Globus pallidus (tissue), 1 donor: Measurements from ENCODE around the gene RNASEH2B.
A peak's percentile ranks its signal among the peaks of the same experiment; 100 is the strongest.

ENCODE experiments used
- DNase-seq: peaks from one replicate; pipeline ENCODE4 v3.0.0-alpha.2; 2015; ENCODE audit warnings: low spot score

The RNASEH2B gene, protein sequence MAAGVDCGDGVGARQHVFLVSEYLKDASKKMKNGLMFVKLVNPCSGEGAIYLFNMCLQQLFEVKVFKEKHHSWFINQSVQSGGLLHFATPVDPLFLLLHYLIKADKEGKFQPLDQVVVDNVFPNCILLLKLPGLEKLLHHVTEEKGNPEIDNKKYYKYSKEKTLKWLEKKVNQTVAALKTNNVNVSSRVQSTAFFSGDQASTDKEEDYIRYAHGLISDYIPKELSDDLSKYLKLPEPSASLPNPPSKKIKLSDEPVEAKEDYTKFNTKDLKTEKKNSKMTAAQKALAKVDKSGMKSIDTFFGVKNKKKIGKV

DNA sequence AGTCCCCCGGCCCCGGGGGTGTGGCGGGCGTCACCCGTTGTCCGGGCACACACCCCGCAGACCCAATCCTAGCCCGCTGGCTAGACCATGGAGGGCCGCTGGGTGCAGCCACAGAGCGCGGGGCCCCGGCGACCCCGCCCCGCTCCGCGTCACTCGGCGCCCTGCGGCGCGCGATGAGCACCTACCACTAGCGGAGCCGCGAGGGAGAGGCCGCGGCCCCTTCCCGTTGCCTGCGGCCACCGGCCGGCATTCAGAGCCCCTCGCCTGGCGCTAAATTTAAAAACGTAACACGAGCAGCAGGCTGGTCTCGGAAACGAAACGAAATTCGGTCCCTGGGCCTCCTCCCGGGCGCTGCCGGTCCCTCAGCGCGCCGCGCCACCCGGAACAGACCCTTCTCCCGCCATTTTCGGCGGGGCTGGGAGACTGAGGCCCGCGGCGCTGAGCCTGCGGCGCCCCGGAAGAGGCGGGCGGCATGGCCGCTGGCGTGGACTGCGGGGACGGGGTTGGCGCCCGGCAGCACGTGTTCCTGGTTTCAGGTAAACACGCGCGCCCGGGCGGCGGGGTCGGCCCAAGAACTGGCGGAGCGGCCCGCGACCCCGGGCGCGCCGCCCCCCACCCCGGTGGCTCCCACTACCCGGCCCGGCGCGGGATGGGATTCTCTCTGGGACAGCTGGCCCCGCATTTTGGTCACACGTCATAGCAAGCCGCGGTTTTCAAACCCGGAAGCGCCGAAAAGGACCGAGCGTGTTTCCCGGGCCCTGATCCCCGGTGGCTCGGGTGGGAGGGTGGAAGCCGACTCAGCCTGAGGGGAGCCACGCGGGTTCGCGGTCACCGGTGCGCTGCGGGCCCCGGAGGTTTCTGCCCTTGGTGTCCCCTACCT lies at the start of gene RNASEH2B:
RNASEH2B (plus strand) TSS at position 187 of the 880 bp plus-strand sequence; CDS start at position 473, 286 bp downstream.
- DNase-seq = peak; percentile 45

DNA sequence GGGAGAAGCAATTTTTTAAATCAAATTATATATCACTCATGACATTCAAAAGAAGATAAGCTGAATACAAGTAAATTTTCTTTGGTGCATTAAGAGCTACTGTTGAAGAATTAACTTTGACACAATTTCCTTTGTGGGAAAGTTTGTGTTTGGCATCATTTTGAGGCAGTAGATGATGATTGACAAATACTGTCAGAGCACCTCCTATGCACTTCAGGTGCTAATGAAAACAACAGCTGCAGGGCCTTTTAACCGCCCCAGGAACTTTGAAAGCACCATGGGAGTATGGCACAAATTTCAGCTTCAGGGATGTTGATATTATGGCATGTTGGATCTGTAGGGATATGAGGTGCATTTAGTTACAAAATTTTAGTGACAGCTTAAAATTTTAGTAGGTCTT lies 45.1 kb upstream of the RNASEH2B start:
- DNase-seq = no peak

DNA sequence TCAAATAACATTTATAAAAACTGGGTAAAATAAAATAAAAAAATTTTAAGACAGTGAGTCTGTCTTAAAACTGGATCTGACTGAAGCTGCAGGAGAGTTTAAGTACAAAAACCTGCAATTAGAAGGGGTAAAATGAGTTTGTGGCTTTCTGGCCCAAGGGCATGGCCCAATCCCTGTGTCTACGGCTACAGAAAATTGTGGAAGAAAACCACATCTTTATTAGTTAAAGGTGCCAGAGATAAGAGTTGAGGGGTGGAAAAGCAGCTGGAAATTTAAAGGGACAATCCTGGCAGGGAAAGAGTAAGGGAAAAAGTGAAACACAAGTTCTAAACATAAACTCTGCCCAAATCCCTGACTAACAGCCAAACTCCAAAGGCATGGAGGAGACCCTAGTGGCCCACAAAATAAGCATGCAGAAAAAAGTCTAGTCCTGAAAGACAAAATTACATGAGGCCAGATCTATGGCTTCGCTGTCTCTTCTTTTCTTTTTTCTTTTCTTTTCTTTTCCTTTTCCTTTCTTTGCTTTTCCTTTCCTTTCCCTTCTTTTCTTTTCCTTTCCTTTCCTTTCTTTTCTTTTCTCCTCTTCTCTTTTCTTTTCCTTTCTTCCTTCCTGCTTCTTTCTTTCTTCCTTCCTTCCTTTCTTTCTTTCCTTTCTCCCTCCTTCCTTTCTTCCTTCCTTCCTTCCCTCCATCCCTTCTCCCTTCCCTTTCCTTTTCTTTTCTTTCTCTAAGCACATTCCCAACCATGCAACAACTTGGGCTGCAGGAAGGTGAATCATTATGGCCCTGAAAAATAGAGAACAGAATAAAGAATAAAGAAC lies 42.6 kb upstream of the RNASEH2B start:
- DNase-seq = no peak

DNA sequence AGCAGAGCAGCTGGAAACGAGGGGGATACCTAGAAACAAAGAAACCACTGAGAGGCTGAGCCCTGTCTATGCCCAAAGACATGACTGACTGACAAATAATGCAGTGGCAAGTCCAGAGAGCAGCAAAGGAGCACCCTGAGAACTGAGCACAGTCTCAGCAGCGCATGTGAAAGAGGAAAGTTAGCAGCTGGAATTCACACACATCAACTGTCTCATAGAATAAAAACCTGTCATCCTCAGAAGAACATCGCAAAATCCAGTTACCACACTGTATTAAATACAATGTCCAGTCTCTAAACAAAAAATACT lies 42.0 kb upstream of the RNASEH2B start:
- DNase-seq = no peak

DNA sequence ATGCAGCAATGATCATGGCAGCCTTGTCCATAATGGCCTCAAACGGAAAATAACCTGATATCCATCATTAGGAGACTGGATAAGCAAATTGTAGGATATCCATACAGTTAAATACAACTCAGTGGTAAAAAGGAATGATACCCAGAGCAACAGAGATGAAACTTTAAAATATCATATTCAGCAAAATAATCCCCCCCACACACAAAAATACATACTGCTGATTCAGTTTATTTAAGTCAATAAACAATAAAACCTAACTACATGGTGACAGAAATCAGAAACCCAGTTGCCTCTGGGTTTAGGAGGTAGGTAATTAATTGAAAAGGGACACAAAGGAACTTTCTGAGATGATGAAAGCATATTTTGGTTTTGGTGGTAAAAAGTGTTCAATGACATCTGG lies 38.2 kb upstream of the RNASEH2B start:
- no peak for DNase-seq

DNA sequence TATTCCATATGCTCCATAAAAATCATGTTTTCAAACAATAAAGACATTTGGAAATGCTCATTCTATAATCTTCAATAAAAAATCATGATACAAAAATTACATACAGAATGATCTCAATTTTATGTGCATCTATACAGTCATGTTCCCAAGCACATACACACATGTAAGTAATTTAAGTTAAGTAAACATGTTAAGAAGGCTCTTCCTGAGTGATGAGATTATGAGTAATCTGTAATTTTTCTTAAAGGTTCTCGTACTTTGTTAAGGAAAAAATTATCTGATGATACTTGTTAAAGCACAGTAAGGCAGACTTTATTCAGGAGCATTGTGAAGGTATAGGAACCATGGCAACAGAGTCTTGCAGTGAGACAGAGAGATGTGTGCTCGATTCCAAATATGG lies 36.1 kb upstream of the RNASEH2B start:
- no peak for DNase-seq

DNA sequence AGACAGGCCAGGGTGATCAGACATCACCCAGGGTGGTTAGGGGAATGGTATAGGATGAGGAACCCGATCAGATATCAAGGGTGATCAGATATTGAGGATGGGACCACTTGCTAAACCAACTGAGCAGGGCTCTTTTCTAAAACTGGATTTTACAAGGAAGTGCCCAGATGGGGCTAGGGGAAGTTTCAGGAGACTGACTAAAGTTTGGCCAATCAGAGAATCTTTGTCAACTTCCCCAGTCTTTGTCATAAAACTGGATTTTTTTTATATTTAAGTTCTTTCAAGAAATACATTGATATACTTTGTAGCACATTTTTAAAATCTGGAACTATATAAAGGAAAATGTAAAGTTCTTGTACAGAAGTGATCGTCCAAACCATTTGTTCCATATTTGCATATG lies 35.6 kb upstream of the RNASEH2B start:
- no peak for DNase-seq

DNA sequence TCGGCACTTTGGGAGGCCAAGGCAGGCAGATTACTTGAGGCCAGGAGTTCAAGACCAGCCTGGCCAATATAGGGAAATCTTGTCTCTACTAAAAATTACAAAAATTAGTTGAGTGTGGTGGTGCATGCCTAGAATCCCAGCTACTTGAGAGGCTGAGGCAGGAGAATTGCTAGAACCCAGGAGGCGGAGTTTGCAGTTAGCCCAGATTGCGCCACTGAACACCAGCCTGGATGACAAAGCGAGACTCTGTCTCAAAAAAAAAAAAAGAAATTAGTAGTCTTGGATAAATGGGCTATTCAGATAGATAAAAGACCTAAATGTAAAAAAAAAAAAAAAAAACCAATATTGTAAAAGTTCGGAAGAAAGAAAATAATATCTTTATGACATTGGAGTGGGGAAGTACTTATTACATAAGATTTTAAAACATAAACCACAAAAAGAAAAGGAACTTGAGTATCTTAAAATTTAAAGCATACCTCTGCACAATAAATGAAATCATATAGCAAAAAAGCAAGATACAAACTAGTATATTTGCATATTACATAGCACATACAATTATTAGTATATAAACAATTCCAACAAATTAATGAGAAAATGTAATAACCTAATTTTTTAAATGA lies 26.7 kb upstream of the RNASEH2B start:
- no peak for DNase-seq

DNA sequence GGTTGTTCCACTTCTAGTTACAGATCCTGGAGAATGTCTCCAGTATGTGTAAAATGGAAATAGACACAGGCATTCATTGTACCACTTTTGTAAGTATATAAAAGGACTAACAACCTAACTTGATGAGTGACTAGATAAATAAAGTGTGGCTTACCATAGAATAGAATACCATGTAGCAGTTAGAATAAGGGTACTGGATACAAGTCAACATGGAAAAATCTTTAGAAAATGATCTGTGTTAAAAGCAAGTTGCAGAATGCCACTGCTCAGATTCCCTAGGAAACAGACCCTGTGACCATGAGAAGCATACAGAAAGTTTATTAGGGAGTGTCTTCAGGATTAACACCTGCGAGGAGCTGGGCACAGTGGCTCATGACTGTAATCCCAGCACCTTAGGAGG lies 25.9 kb upstream of the RNASEH2B start:
- DNase-seq = no peak

DNA sequence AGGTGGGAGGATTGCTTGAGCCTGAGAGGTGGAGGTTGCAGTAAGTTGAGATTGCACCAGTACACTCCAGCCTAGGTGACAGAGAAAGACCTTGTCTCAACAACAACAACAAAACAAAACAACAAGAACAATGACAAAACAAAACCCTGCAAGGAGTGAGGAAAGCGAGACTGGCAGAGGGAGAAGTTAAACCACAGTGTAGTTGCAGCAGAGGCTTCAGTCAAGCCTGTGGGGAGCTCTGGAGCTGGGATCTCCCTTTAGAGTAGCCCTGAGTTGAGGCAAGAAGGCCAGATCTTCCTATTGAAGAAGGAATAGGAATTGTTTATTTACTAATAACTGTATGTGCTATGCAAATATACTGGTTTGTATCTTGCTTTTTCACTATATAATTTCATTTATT lies 25.3 kb upstream of the RNASEH2B start:
- no peak for DNase-seq

DNA sequence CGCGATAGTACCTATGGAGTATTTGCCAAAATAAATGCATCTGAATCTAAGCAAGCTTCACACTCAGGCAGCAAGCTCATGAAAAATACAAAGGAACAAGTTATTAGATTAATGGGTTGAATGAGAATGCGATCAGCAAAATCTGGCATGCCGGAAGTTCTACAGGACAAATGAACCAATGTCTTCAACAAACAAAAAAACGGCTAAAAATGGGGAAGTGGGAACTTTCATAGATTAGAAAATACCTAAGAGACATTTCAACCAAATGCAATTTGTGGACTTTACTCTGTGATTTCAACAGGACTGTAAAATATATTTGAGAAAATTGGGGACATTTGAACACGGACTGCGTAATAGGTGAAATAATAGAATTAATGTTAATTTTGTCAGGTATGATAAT lies 22.4 kb upstream of the RNASEH2B start:
- DNase-seq = no peak

DNA sequence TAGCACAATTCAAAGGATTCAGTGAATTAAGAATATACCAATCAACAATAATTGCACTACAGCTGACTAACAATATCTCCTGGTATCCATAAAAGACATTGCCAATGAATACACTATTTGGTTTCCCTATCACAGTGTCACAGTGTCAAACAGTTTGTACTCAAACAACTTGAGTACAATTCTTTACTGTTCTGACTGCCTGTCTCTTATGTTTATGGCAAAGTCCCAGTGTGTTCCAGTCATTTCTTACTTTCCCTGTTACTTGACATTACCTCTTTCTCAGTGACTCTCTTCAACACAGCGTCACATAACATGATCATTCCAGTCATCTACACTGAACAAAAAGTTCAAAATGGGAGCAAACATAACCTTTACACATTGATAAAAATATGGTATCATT lies 21.2 kb upstream of the RNASEH2B start:
- no peak for DNase-seq

DNA sequence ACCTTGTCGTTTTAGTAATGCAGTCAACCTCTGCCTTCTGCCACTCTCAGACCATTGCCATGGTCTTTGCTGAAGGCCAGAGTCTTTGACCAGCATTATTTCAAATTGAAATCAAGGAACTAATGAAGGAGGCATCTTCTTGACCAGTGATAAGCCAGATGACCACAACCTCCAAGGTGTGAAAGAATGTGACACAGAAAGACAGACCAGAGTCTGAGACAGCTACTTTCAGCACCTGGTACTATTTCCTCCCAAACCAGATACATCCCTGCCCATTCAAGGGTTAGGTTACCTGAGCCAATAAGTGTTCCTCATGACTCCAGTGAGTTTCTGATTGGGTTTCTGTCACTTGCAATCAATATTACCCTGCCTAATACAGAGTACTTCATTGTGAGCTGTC lies 20.3 kb upstream of the RNASEH2B start:
- no peak for DNase-seq

DNA sequence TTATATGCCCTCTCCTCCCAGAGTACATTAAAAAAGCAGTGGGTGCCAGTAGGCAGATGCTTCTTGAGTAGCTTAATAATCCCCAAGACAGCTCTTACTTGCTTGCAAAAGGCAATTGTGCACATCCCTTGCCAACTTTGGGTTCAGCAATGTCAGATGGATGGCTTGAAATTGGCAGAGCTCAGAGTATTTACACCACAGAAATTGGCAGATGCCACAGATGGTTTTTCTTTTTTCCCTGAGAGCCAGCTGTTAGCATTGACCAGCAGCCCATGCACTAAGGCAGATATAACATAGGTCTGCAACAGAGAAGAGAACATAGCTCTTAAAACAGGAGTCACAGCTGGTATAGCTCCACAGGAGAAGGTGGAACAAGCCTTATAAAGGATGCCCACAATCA lies 18.4 kb upstream of the RNASEH2B start:
- DNase-seq = no peak

DNA sequence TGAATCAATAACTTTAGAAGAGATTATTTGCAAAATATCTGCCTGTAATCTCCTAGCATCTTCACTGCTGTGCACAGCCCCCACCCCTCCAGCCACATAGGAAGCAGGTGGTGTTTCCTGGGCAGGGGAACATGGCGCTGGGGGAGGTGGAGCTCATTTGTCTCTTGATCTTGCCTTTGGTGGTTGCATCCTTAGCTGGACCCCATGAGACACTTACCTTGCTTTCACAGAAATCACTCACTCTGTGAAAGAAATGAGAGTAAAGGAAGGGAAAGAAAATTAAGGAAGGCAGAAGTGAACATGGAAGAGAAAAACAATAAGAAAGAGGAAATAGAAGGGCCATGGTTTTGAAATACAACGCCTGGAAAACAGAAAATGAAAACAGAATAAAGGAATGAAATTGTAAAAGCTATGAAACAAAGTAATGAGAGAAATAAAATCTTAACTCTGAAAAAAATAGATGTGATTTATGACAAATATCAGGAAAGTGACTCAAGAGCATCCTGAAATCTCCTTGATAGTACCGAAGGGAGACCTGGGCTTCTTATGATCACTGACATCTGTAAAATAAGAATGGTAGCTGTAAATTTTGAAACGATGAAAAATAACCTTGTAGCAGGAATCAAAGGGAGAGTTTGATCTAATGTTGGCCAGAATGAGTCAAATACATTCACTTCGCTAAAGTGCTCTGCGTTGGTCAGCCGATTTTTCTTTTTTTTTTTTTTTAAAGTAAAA lies 17.2 kb upstream of the RNASEH2B start:
- no peak for DNase-seq

DNA sequence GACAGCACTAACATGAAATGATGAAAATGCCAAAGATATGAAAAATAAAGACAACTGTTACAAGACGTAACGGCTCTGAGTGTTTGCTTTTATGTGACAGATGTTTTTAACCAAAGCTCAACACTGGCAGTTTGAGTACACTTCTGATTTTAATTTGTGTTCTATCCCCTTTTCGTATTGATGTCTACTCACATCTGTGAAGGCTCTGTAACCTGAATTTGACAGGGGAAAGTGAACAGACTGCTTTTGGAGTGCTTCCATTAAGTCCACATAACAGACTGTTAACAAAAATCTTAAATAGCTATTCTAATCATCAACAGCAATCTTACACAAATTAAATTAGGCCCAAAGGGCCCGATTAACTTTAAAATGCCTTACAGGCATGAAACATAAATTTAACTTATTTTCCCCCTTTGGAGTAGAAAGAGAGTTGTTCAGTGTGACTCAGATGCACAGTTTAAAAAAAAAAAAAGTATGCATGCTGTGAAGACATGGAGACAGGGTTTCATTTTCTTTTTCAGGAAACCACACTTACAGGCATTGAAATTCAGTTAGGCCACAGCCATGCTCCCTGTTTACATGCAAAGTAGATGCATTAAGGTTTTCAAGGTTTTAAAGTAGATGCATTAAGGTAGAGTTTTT lies 16.3 kb upstream of the RNASEH2B start:
- DNase-seq = no peak

DNA sequence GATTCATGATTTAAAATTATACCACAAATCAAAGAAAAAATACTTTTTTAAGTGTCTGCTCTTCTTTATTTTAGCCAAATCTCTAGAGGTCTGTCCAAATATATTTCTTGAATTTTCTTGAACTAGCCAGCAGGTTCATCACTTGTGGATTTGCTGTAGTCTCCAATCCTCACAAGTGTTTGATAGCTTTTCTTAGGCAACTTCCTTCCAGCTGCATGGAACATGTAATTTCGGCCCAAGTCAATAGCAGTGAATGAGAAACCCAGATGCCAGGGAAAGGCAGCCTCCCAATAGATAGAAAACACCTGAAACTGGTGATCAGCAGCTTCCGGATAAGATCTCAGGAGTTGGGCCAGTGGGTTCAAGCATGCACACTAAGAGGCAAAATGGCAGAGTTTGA lies 15.6 kb upstream of the RNASEH2B start:
- DNase-seq = no peak

DNA sequence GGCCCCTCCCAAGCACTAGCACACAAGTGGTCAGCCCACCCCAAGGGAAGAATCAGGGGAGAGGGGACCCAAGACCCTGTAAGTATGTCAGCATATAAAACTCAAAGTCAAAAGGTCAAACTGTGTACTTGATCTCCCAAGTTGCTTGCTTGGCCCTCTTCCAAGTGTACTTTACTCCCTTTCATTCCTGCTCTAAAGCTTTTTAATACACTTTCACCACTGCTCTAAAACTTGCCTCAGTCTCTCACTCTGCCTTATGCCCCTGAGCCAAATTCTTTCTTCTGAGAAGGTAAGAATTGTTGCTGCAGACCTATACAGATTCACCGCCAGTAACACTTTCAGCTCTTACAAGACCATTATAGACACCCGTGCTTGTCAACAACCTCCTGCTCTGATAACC lies 15.1 kb upstream of the RNASEH2B start:
- DNase-seq = no peak

DNA sequence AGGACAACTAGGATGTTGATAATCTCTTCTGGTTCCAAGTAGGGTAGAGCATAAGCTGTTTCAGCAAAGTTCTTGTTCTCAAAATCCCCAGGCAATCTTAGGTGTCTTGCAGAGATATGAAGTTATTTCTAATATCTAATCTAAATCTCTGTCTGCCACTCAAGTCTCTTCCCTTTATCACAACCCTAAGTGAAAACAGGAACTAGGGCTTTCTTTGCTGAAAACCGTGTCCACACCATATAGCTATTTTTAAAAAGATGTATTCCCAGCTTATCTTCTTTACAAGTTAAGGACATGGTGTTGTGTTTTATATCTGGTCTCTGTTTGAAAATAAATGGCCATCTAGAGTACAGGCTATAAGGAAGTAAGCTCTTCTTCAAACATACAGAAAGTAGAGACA lies 11.3 kb upstream of the RNASEH2B start:
- no peak for DNase-seq

DNA sequence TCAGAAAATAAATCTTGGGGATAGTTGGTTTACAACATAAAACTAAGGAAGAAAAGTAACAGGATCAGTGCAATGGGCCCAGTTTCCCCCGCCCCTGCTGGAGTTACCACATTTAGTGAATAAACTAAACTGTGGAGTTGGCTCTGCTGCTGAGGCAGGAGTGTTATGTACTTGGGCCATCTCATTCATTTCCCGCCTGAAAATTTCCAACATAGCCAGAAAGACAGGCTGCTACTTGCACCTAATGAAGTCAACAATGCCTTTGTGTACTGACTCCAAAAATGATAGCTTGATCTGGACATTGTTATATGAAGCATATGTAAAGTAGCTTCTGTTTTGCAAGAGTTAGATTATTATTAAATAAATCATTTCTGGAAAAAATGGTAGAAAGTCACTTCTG lies 7.9 kb upstream of the RNASEH2B start:
- no peak for DNase-seq

DNA sequence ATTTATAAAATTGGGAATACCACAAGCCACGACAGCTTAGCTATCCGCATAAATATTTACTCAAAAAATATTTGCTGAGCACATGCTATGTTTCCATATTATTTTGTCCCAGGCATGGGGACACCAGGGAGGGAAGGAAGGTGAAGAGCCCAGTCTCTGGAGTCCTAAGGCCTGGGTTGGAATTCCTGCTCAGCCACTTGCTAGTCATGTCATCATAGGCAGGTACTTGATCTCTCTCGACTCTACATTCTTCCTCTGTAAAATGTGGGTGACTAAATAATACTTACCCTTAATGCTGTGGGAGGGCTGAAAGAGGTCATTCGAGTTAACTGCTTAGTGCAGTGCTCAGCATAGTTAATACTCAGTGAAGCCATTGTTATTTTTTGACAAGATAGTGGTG lies 4.3 kb upstream of the RNASEH2B start:
- DNase-seq = no peak
